ENCODE results near the gene DHTKD1. TPM values are rescaled to one million over a fixed set of nuclear protein-coding genes. Genes with fewer than 3 reads are reported as not detected.
A peak's percentile ranks its signal among the peaks of the same experiment; 100 is the strongest.

DHTKD1 gene
- 32.4 and 41.2 TPM in 2 replicates for total RNA-seq (2021)
- Bru-seq, nascent RNA: percentile 70 among the genes with signal in this experiment
- percentile 70 among the genes with signal in this experiment for BruChase-seq, experiment 1, labeled RNA remaining after a 2-hour chase
- percentile 81 among the genes with signal in this experiment for BruChase-seq, experiment 2, labeled RNA remaining after a 6-hour chase
- long read RNA-seq, full-length matches to known transcripts: 32 of 59 reads
- long read RNA-seq, partial matches to known transcripts: 8 of 59 reads
- long read RNA-seq, other reads (novel, unspliced or antisense): 19 of 59 reads

- H3K4me1 ChIP-seq (ENCODE audit: insufficient read depth, low read length, poor library complexity, severe bottlenecking): no peaks in the 10 kb centered on the region
- no peaks in the 10 kb centered on the region for H3K27me3 ChIP-seq (replicated peaks; ENCODE audit: insufficient read depth, low read depth, low read length, poor library complexity)
- peak; percentile 99 for DNase-seq (ENCODE audit: low spot score)
- intact Hi-C loops (cut with micrococcal nuclease; ENCODE audit: unreplicated experiment): no loop called here
- POLR2A ChIA-PET (ENCODE audit: low non-redundant PET): interaction anchor here (0.6 kb wide), 1 partner anchor 27 kb away, joined by 6 read pairs; no protein-coding TSS in a partner anchor
- H3K27ac ChIP-seq (ENCODE audit: low read depth, low read length, poor library complexity, severe bottlenecking): peak within 1 kb of the TSS; percentile 96
- no TSS peak for BruUV-seq (replicated peaks)
- H3K4me3 ChIP-seq (ENCODE audit: low read depth, low read length, poor library complexity, severe bottlenecking): peak within 1 kb of the TSS; percentile 99
- CTCF ChIA-PET: interaction anchor here (0.6 kb wide), 1 partner anchor 12 kb away, joined by 3 read pairs; no protein-coding TSS in a partner anchor
- TF ChIP-seq CTCF (conservative IDR thresholded peaks at IDR 0.05; ENCODE audit: low read depth, low read length): peak; percentile 34; the same call in 1 of the 2 replicates
- TF ChIP-seq EZH2 (IDR thresholded peaks at IDR 0.05; ENCODE audit: borderline replicate concordance, low read depth, low read length, poor library complexity, severe bottlenecking): no peak
- H3K36me3 ChIP-seq (ENCODE audit: insufficient read depth, low read length, poor library complexity, severe bottlenecking): no peaks in the 10 kb centered on the region
- no peaks in the 10 kb centered on the region for H3K9me3 ChIP-seq (ENCODE audit: low read depth, low read length, poor library complexity, severe bottlenecking)
These were observed at the start of gene DHTKD1 for GRCh38 chr10:12068449-12069269. TSS of gene DHTKD1 (plus strand) at chr10:12068954. CDS start at chr10:12069034, 80 bp downstream.

GRCh38 chr10:12019283-12019971 is 49.3 kb upstream of the DHTKD1 start:
- Histone ChIP-seq H3K27ac (ENCODE audit: low read depth, low read length, poor library complexity, severe bottlenecking) (no peak overlapping the region), H3K36me3 (ENCODE audit: insufficient read depth, low read length, poor library complexity, severe bottlenecking) (peaks cover 13% of the 10 kb centered on the region), H3K9me3 (ENCODE audit: low read depth, low read length, poor library complexity, severe bottlenecking) (no peaks in the 10 kb centered on the region), H3K4me1 (ENCODE audit: insufficient read depth, low read length, poor library complexity, severe bottlenecking) (no peaks in the 10 kb centered on the region), H3K27me3 (replicated peaks; ENCODE audit: insufficient read depth, low read depth, low read length, poor library complexity) (no peaks in the 10 kb centered on the region), H3K4me3 (ENCODE audit: low read depth, low read length, poor library complexity, severe bottlenecking) (no peak overlapping the region)
- ChIA-PET POLR2A (ENCODE audit: low non-redundant PET) (no interaction called here), CTCF (no interaction called here)
- intact Hi-C loops (cut with micrococcal nuclease; ENCODE audit: unreplicated experiment): no loop called here
- DNase-seq (ENCODE audit: low spot score): no peak
- no TSS peak for BruUV-seq (replicated peaks)
- TF ChIP-seq CTCF (conservative IDR thresholded peaks at IDR 0.05; ENCODE audit: low read depth, low read length) (no peak), EZH2 (IDR thresholded peaks at IDR 0.05; ENCODE audit: borderline replicate concordance, low read depth, low read length, poor library complexity, severe bottlenecking) (no peak)

- no peak overlapping the region for H3K27ac ChIP-seq (ENCODE audit: low read depth, low read length, poor library complexity, severe bottlenecking)
- no peak overlapping the region for H3K4me3 ChIP-seq (ENCODE audit: low read depth, low read length, poor library complexity, severe bottlenecking)
- no peaks in the 10 kb centered on the region for H3K4me1 ChIP-seq (ENCODE audit: insufficient read depth, low read length, poor library complexity, severe bottlenecking)
- no peak for DNase-seq (ENCODE audit: low spot score)
- intact Hi-C loops (cut with micrococcal nuclease; ENCODE audit: unreplicated experiment): no loop called here
- H3K27me3 ChIP-seq (replicated peaks; ENCODE audit: insufficient read depth, low read depth, low read length, poor library complexity): no peaks in the 10 kb centered on the region
- ChIA-PET POLR2A (ENCODE audit: low non-redundant PET) (no interaction called here), CTCF (no interaction called here)
- no peak for TF ChIP-seq CTCF (conservative IDR thresholded peaks at IDR 0.05; ENCODE audit: low read depth, low read length)
- TF ChIP-seq EZH2 (IDR thresholded peaks at IDR 0.05; ENCODE audit: borderline replicate concordance, low read depth, low read length, poor library complexity, severe bottlenecking): no peak
- peaks cover 13% of the 10 kb centered on the region for H3K36me3 ChIP-seq (ENCODE audit: insufficient read depth, low read length, poor library complexity, severe bottlenecking)
- no TSS peak for BruUV-seq (replicated peaks)
- H3K9me3 ChIP-seq (ENCODE audit: low read depth, low read length, poor library complexity, severe bottlenecking): no peaks in the 10 kb centered on the region
These were observed 48.2 kb upstream of the DHTKD1 start for GRCh38 chr10:12020574-12020973.
